SK-N-SH treated with all-trans-retinoic acid at 6 μM for 48 hours (cell line): ENCODE results near the gene IL16.

Experiments used
- ARNTL ChIP-seq: fragments of 450-650 bp; formaldehyde crosslinking; IDR thresholded peaks from 2 replicates; pipeline ENCODE4 v1.5.0; 2020; ENCODE audit warnings: low read depth, mild to moderate bottlenecking, moderate library complexity, borderline replicate concordance
- CREB5 ChIP-seq: fragments of 250-450 bp; sonication (Bioruptor Pico); IDR thresholded peaks from 2 replicates; pipeline ENCODE4 v1.5.1; 2020; ENCODE audit warnings: low read depth, mild to moderate bottlenecking, moderate library complexity
- GLIS3 ChIP-seq: fragments of 250-450 bp; sonication (Bioruptor Pico); IDR thresholded peaks from 2 replicates; pipeline ENCODE4 v1.5.0; 2020; ENCODE audit warnings: mild to moderate bottlenecking, moderate library complexity
- OSR1 ChIP-seq: fragments of 250-450 bp; sonication (Bioruptor Pico); IDR thresholded peaks from 2 replicates; pipeline ENCODE4 v1.8.0; 2022; ENCODE audit warnings: moderate library complexity, mild to moderate bottlenecking, inconsistent platforms
- PATZ1 ChIP-seq: fragments of 250-450 bp; sonication (Bioruptor Pico); IDR thresholded peaks from 2 replicates; pipeline ENCODE4 v1.8.0; 2020; ENCODE audit warnings: mild to moderate bottlenecking, moderate library complexity, borderline replicate concordance
- PPARA ChIP-seq: fragments of 250-450 bp; sonication (Bioruptor Pico); IDR thresholded peaks from 2 replicates; pipeline ENCODE4 v1.5.0; 2020; ENCODE audit warnings: mild to moderate bottlenecking, borderline replicate concordance
- RARB ChIP-seq: fragments of 250-450 bp; sonication (Bioruptor Pico); IDR thresholded peaks from 2 replicates; pipeline ENCODE4 v1.8.0; 2021; ENCODE audit warnings: mild to moderate bottlenecking, moderate library complexity
- SNAI2 ChIP-seq: fragments of 250-450 bp; sonication (Bioruptor Pico); IDR thresholded peaks from 2 replicates; pipeline ENCODE4 v1.5.0; 2020; ENCODE audit warnings: mild to moderate bottlenecking, moderate library complexity
- TCF4 ChIP-seq: fragments of 250-450 bp; sonication (Bioruptor Pico); IDR thresholded peaks from 2 replicates; pipeline ENCODE4 v1.8.0; 2021; ENCODE audit warnings: mild to moderate bottlenecking, moderate library complexity, borderline replicate concordance
- TOX ChIP-seq: fragments of 250-450 bp; sonication (Bioruptor Pico); IDR thresholded peaks from 2 replicates; pipeline ENCODE4 v1.8.0; 2021; ENCODE audit warnings: mild to moderate bottlenecking, moderate library complexity, borderline replicate concordance
- TSHZ2 ChIP-seq: fragments of 250-450 bp; sonication (Bioruptor Pico); IDR thresholded peaks from 2 replicates; pipeline ENCODE4 v1.5.0; 2020; ENCODE audit warnings: mild to moderate bottlenecking, moderate library complexity
- ZNF565 ChIP-seq: fragments of 450-650 bp; formaldehyde crosslinking; conservative IDR thresholded peaks from 2 replicates; pipeline ENCODE4 v1.5.0; 2020; ENCODE audit warnings: low read depth, mild to moderate bottlenecking, moderate library complexity
- TF ChIP-seq, protein P1 (sequence below): fragments of 250-450 bp; sonication (Bioruptor Pico); IDR thresholded peaks from 2 replicates; pipeline ENCODE4 v1.8.0; 2021; ENCODE audit warnings: low read depth, mild to moderate bottlenecking, moderate library complexity, borderline replicate concordance

DNA sequence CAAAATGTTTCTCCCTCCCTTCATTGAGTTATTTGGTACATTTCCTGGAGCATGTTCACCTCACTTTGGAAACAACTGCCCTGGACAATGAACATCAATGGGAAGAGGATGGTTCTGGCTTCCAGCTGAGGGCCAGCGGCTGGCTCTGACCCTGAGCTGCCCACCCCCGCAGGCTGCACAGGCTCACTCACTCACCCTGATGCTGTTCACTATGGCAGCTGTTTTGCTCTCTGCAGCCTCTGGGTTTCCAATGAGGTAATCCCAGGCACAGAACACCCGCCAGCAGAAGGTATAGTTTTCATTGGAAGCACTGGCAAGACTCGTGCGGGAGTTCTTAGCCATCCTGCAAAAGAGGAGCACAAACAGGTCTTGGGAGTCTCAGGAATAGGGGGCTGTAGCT lies 159.6 kb downstream of the IL16 start:
- TF ChIP-seq PATZ1 (CRISPR knock-in tag) (no peak), RARB (CRISPR knock-in tag) (no peak), PPARA (no peak), TSHZ2 (no peak), OSR1 (CRISPR knock-in tag) (no peak), TCF4 (no peak), ZNF565 (CRISPR knock-in tag) (no peak), TOX (no peak), CREB5 (CRISPR knock-in tag) (no peak), ARNTL (no peak), GLIS3 (CRISPR knock-in tag) (no peak), SNAI2 (CRISPR knock-in tag) (no peak)
- TF ChIP-seq, protein P1, sequence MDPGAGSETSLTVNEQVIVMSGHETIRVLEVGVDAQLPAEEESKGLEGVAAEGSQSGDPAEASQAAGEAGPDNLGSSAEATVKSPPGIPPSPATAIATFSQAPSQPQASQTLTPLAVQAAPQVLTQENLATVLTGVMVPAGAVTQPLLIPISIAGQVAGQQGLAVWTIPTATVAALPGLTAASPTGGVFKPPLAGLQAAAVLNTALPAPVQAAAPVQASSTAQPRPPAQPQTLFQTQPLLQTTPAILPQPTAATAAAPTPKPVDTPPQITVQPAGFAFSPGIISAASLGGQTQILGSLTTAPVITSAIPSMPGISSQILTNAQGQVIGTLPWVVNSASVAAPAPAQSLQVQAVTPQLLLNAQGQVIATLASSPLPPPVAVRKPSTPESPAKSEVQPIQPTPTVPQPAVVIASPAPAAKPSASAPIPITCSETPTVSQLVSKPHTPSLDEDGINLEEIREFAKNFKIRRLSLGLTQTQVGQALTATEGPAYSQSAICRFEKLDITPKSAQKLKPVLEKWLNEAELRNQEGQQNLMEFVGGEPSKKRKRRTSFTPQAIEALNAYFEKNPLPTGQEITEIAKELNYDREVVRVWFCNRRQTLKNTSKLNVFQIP (CRISPR knock-in tag) = no peak
